ENCODE results near the gene RSPH3. TPM values are rescaled to one million over a fixed set of nuclear protein-coding genes. Genes with fewer than 3 reads are reported as not detected.
"Not testable (repeated sequence)": the region's sequence is repeated elsewhere in the genome, so short reads cannot be mapped to it uniquely, and the experiment has no call there.

Gene RSPH3
- total RNA-seq, 1 donor from 2014 or later = 7.5 TPM

- DNase-seq = no peak
These were observed 27.5 kb downstream of the RSPH3 start for GRCh38 chr6:158972241-158973233.

DNA sequence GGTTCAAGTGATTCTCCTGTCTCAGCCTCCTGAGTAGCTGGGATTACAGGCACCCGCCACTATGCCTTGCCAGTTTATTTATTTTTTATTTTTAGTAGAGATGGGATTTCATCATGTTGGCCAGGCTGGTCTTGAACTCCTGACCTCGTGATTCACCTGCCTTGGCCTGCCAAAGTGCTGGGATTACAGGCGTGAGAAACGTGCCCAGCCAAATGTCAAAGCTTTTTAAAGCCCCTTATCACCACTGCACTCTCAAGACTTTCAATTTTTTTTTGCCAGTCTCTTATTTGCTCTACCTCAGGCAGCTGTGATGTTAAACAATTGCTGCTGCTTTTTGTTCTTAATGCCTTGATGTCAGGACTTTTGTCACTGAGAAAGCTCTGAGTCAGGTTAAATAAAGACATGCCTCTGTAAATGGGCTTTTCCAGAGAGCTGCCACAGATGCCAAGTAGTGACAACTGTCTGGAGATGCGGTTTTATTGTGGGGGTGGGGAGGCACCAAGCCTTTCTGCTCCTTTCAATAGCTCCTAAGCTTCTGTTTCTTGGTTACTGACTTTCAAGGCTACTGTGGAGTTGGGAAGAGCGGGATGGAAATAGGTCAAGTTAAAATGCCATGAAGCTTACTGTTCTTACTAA lies 29.2 kb downstream of the RSPH3 start:
- DNase-seq = no peak

GRCh38 chr6:158969148-158969547 lies 30.9 kb downstream of the RSPH3 start:
- no peak for DNase-seq

- DNase-seq = no peak
These were observed 36.8 kb downstream of the RSPH3 start for GRCh38 chr6:158963020-158963808.

DNA sequence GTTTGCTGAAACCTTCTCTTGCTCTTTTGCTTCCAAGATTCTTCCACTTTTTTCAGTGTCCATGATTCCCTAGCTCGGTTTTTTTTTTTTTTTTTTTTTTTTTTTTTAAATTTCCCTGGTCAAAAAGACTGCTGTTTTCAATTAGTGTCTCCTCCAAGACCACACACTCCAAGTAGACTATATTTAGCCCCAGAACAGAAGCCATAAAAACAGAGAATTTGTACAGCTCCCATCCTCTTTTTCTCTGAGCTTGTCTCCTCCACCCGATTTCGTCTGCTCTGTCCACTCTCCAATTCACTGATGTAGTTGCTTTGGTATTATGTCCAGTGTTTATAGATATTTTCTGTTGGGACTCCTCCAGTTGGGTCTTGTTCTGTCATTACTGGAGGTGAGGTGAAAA lies 37.6 kb downstream of the RSPH3 start:
- DNase-seq = no peak

- DNase-seq = no peak
These were observed 40.0 kb downstream of the RSPH3 start for GRCh38 chr6:158960026-158960425.

DNA sequence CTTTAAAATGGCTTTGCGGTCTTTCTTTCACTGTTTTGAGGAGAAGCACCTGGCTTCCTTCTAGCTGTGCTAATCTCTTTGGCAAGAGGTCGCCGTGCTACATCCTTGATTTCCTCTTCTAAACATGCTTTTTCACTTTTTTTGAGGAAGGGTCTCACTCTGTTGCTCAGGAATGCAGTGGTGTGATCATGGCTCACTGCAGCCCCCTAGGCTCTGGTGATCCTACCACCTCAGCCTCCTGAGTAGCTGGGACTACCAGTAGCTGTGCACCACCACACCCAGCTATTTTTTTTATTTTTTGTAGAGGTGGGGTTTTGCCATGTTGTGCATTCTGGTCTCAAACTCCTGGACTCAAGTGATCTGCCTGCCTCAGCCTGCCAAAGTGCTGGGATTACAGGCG lies 40.5 kb downstream of the RSPH3 start:
- no peak for DNase-seq

- DNase-seq = no peak
These were observed 41.3 kb downstream of the RSPH3 start for GRCh38 chr6:158958504-158959386.

- DNase-seq = no peak
These were observed 44.7 kb downstream of the RSPH3 start for GRCh38 chr6:158955255-158955654.

DNA sequence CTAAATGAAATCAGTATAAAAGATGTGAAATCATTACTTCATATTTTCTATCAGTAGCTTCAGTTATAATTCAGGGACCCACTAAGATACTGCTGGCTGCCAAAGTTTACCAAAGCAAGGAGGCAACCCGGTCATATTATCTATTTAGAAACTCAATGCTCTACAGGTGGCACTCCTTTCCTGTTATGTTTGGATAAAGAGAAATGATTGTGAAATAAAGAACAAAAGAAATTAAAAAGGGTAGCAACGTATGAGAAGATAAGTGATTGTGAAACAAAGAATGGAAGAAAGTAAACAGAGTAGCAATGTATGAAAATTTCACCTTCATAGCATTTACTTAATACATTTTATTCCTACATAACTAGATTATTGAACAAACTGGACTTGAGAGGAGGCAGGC lies 45.2 kb downstream of the RSPH3 start:
- DNase-seq = no peak

DNA sequence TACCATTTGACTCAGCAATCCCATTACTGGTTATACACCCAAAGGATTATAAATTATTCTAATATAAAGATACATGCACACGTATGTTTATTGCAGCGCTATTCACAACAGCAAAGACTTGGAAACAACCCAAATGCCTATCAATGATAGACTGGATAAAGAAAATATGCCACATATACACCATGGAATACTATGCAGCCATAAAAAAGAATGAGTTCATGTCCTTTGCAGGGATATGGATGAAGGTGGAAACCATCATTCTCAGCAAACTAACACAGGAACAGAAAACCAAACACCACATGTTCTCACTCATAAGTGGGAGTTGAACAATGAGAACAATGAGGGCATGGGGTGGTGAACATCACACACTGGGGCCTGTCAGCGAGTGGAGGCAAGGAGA lies 48.0 kb downstream of the RSPH3 start:
- not testable (repeated sequence) for DNase-seq

- DNase-seq = not testable (repeated sequence)
These were observed 48.4 kb downstream of the RSPH3 start for GRCh38 chr6:158951565-158951964.

DNA sequence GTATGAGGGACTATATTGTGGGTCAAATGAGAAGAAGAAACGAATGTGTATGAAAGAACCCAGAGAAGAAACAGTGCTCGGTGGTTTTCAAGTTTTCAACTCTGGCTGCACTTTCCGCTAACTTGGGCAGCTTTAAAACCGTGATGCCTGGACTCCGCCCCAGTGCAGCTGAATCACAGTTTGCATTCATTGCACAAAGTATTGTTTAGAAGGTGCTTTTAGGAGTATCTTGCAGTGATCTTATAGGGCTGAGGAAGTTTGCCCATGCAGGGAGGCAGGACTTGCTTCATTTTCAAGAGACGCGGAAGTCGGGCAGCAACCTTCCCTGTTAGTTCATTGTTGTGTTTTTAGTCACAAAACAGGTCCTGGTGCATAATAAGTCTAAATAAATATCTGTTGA lies 52.7 kb downstream of the RSPH3 start:
- no peak for DNase-seq

GRCh38 chr6:158943380-158944032 lies 56.5 kb downstream of the RSPH3 start:
- DNase-seq = no peak

DNA sequence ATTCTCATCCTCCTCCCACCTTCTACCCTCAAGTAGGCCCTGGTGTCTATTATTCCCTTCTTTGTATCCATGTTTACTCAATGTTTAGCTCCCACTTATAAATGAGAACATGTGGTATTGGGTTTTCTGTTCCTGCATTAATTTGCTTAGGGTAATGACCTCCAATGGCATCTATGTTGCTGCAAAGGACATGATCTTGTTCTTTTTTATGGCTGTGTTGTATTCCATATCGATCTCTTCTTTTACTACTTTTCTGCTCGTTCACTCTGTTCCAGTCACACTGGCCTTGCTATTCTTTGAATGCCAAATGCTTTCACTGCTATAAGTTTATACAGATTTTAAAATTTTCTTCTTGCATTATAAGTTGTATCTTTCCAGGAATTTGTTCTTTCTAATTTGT lies 57.7 kb downstream of the RSPH3 start:
- DNase-seq = no peak

DNA sequence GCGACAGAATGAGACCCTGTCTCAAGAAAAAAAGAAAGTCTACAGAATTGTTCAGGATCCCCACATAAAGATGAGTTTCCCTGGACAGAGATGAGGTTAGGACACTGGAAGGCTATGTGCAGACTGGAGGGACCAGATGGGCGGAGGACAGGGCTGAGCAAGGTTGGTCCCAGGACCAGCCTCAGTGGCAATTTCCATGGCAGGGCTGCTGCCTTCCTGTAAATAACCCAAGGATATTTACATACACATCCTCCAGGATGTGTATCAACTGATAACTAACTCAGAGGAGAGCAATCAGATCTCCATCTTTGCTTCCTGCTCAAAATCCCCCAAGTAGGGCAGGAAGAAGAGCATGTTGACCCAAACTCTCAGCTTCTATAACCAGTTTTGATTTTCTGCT lies 58.8 kb downstream of the RSPH3 start:
- DNase-seq = no peak

DNA sequence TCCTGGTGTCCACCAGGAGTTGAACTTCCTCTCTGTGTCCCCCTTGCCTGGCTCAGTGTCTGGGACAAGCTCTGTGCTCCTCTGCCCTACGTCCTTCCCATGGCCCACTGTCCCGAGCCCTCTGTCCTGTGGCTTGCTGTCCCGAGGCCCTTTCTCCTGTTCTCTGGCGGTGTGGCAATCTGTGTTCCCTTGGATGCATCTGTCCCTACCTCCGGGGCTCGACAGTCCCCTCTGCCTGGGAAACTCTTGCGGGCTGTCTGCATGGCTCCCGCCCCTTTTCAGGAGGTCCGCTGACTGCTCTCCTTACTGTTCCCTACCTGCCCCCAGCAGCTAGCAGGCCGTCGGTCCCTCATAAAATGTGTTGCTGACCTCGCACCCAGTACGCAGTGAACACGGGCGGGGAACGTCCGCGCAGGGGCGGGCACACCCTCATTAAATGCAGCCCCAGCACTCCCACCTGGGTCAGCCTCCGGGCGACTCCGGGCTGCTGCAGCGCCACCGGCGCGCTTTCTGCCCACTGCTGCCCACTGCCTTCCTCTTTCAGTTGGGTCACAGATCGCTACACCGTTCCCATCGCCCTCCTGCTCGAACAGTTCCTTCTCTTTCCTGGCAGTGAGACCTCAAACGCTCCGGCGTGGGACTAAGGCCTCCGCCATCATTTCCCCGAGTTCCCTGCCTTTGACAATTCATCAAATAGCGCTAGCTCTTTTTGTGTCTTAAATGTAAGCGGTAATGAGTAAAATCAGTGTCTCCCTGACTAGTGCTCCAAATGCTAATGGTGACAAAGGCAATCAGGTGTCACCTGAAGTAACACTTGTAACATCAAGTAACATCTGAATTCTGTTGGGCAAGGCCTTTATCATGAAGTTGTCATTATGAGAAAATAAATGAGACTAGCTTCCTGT lies 60.5 kb downstream of the RSPH3 start:
- no peak for DNase-seq

DNA sequence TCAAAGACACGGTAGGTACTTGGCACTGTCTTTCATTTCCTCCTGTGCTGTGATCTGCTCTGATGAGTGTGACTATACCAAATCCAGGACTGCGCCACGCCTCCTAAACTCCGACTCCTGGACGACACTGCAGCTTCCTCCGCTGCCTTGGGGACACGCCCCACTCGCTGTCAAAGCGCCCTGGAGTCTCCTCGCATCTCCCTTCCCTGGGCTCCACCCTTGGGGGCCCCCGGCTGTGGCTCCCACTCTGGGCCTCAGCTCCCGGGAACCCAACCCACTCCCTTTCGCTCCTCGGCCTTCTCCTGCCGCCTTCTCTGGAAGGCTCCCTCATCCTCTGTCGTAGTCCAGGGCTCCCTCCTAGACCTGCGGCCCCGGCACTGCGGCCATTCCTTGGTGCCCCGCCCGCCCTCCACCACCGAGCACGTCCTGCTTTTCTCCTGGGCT lies 61.2 kb downstream of the RSPH3 start:
- DNase-seq = no peak

- no peak for DNase-seq
These were observed 61.8 kb downstream of the RSPH3 start for GRCh38 chr6:158938220-158938619.

DNA sequence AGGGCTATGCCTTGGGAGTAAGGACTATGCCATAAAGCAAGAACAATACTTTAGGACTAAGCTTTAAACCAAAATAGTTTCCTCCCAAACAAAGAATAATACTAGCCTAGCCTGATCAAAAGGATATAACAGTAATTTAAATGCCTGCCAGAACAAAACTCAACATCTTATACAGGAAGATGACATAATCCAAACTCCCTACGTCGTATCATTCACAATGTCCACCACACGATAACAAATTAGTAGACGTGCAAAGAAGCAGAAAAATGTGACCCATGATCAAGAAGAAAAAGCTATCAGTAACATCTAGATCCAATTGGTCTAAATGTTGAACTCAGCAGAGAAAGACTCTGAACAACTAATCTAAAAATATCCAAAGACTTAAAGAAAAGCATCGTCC lies 65.8 kb downstream of the RSPH3 start:
- DNase-seq = no peak
